GM19455 (cell line): ENCODE measurements around the gene PPP2R3A.

ENCODE experiments used
- ATAC-seq: cut with Tn5 transposase; IDR thresholded peaks from one replicate; pipeline ENCODE4 v1.9.1; 2021; ENCODE audit not compliant: unreplicated experiment

Gene PPP2R3A

GRCh38 chr3:136021803-136022202, 56.3 kb downstream of the PPP2R3A start:
- no peak for ATAC-seq

DNA sequence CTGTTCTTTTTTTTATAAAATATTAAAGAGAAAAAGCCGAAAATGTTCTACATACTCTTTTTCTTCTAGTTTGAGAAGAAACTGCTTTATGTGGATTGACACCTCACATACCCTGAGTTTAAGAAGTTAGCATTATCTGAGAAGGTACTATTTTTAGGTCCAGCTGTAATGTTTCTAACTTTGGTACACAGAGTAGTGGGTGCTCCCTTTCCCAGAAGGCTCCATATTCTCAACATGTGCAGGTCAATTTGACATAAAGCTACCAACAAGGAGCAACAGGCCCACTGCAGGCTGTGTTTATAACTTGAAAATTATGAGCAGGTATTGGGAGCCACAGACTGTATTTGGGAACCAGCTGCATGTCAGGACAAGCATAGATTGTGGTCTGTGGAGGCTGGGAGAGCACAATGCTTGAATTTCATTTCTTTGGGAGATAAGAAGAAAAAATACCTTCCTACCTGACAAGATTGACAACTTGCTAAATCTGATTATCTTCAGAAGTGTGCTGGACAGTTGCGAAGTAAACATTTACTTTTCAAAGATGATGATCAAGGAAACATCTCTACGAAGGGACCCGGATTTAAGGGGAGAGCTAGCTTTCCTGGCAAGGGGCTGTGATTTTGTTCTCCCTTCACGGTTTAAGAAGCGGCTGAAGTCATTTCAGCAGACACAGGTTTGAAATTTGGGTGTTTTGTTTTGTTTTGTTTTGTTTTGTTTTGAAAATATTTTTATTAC, 57.2 kb downstream of the PPP2R3A start:
- no peak for ATAC-seq

DNA sequence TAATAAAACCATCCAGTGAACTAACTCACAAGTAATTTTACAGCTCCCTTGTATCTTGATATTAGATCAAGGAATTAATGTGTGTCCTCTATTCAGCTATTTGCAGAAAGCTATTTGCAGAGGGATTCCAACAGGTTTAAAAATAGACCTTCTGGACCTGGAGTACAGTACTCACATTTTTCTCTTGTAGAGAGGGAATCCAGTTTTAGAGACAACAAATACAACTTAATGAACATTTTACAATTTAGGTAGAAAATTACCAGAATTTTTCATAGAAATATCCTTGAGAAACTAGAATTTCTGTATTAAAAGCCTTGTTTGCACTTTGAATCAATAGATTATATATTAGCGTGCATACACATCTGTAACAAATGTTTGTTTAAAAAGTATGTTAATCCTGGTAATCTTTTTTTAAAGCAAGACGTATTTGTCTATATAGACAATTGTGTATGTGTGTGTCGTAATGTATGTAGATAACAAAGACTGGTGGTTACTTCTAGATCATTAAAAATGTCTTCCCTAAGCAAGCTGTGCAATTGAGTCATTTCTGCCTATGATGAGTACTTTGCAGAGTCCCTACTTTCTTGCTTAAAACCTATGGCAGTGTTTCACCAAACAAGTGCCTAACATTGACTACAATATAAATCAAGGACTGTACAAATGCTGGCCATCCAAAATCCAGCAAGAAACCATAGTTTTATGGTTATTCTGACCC, 57.9 kb downstream of the PPP2R3A start:
- no peak for ATAC-seq

- no peak for ATAC-seq
These were observed 70.8 kb downstream of the PPP2R3A start for GRCh38 chr3:136036306-136036705.

GRCh38 chr3:136038668-136039067, 73.1 kb downstream of the PPP2R3A start:
- ATAC-seq = no peak

- ATAC-seq = no peak
These were observed 77.2 kb downstream of the PPP2R3A start for GRCh38 chr3:136042608-136043221.

DNA sequence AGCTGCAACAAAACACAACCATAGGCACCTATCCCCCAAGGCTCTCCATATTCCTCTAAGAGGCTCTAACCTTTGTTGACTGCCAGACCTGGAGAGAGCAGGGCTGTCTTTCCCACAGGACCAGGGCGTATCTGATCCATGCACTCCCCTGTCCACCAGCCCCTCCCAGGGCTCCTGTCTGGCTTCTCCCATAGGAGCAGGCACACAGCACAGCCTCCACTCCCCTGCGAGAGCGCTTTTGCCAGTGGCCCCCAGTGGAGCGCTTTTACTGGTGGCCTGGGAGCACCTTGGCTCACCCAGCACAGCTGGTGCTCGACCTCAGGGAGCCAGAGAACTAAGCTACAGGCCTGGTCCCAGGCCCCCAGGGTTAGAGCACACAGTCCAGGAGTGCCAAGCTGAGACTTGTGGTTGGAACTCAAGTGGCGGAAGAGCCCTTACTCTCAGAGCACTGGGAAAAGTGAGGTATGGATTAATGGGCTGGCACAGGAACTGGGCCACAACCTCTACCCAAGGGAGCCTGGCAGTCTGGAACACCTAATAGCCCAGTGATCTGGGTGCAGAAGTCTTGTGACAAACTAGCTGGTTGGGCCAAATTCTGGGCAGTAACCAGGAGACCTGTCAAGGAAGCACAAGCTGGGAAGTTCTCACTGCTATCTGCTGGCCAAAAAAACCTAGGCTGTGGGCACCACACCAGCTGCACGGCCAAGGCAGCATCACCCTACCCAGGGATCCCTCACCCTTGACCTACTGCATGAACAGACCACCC, 79.6 kb downstream of the PPP2R3A start:
- no peak for ATAC-seq

DNA sequence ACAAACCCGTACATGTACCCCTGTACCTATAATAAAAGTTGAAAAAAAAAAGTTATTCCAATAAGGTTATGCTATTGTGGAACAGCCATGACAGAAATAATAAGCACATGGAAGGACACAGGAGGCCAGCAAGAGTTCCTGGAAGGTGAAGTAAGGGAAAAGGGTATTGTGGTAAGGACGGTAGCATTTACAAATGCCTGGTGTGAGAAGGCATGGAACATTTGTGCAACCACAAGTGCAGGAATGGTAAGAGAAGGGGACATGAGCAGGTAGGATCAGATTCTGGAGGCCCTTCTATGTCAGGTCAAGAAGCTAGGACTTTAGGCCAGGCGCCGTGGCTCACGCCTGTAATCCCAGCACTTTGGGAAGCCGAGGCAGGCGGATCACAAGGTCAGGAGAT, 82.5 kb downstream of the PPP2R3A start:
- no peak for ATAC-seq

GRCh38 chr3:136050250-136050649, 84.7 kb downstream of the PPP2R3A start:
- no peak for ATAC-seq

- no peak for ATAC-seq
These were observed 90.0 kb downstream of the PPP2R3A start for GRCh38 chr3:136055491-136055890.

DNA sequence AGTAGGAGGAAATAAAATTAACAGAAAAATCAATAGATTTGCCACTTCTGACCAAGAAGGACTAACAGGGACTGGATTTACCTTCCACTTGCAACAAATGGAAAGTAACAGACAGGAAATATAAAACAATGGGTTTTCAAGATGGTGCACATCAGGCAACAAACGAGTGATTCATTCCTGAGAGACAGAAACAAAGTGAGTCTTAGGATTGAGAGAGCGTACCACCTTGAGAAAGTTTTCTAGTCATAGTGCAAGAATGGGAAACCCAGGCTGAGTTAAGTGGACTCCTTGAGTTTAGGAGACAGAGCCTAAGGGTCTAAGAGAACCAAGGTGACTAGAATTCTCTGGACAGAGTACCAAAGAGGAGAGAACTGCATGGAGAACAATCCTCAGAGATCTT, 101.7 kb downstream of the PPP2R3A start:
- ATAC-seq = no peak

GRCh38 chr3:136068708-136069107, 103.2 kb downstream of the PPP2R3A start:
- no peak for ATAC-seq

GRCh38 chr3:136069933-136070332, 104.4 kb downstream of the PPP2R3A start:
- no peak for ATAC-seq

- no peak for ATAC-seq
These were observed 104.8 kb downstream of the PPP2R3A start for GRCh38 chr3:136070334-136070733.

DNA sequence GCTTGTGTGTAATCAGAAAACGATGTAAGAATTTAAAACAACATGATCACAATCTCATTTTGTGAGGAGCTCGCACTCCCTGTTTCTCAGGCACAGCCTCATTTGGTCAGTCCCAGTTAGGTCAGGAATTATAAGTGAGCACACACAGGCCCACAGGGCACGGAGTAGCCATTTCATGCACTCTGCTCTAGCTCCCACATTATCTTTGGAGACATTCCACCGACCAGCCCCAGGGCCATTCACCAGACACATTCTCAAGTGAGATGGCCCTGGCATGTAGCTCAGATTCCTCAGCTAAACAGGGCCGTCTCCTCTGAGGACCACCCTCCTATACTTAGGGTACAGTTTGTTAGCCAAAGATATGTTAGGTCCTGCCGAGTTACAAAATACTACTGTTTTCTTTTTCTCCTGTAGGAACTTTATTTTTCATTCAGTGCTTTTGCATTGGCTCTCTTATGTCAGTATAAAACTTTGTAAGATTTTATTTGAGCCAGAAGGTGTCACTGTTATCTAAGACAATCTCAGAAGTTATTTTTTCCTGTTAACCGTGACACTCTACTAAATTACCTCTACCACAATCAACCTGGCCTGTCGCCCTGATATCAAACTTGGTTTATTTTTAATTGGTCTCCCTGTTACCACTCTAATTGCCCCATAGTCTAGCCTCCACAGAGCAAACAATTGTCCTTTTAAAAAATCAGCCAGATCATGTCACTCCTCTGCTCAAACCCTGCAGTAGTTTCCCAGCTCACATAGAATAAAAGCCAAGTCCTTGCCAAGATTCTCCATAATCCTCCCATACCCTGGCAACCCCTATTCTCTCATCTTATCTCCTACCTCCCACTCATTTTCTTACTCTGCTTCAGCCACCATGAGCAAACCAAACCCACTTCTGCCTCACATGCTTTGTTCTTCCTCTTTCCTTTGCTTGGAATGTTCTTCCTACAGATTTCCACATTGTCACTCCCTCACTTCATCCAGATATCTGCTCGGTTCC, 105.7 kb downstream of the PPP2R3A start:
- no peak for ATAC-seq

- ATAC-seq = no peak
These were observed 109.1 kb downstream of the PPP2R3A start for GRCh38 chr3:136074546-136075170.

DNA sequence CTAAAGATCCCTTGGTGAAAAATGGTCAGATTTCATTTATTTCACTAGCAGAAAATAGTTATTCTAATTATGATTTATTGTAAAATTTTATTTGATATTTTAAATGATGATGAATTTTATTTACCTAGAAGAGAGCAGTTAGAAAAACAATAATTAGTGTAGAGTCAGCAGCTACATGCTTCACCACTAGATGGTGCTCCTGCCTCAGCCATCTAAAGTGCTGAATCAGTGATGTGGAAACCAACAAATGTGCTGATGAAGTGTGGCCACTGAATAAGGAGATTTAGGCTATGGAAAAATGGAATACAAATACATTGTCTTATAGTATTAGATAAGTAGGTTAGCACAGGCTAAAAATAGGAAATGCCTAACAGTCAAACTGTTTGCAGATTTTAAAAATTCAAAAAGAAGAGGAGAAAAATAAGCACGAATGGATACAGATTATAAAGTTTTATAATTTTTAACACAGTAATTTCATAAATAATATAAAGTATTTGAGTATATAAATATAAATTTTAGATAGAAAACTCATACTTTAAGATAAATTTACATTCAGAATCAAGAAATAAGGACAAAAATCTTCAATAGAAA, 109.8 kb downstream of the PPP2R3A start:
- peak; percentile 52 for ATAC-seq

DNA sequence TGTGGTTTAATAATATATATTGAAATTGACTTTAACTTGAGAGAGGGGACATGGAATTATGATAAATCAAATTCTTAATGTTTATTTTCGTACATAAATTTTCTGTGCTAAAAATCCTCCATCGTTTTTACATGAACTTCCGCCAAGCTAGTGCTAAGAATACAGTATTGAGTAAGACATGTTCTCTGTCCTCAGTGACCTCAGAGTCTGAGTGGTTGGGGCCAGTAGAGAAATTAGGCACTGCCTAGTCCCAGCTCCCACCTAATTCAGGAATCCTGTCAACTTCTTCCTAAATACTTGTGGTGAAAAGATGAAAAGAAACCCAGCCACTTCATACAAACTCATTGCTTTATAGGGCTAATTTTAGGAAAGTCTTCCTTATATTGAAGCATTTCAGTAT, 110.3 kb downstream of the PPP2R3A start:
- ATAC-seq = no peak
